Activated T-helper 17 cell treated with anti-CD3 and anti-CD28 coated beads, Interleukin-2, amount 50 U/mL, for 72 hours (primary cell): Measurements from ENCODE around the gene CHRM2. TPM values are rescaled to one million over a fixed set of nuclear protein-coding genes. Genes with fewer than 3 reads are reported as not detected.

Source experiments
- ATAC-seq: fragments of 150-1000 bp; cut with Tn5 transposase; replicated peaks from 2 replicates; pipeline ENCODE4 v1.10.0; 2021; ENCODE audit warnings: mild to moderate bottlenecking, moderate library complexity
- H3K27ac Mint-ChIP-seq: one replicate; pipeline ENCODE4 v1.8.0; 2022; ENCODE audit warnings: mixed read lengths
- H3K27me3 Mint-ChIP-seq: one replicate; pipeline ENCODE4 v1.8.0; 2022; ENCODE audit warnings: mixed read lengths
- H3K36me3 Mint-ChIP-seq: one replicate; pipeline ENCODE4 v1.8.0; 2022; ENCODE audit warnings: low read depth, mild to moderate bottlenecking, mixed read lengths
- H3K4me1 Mint-ChIP-seq: one replicate; pipeline ENCODE4 v1.8.0; 2022; ENCODE audit warnings: mixed read lengths
- H3K4me3 Mint-ChIP-seq: one replicate; pipeline ENCODE4 v1.8.0; 2022; ENCODE audit warnings: mild to moderate bottlenecking, mixed read lengths
- H3K9me3 Mint-ChIP-seq: one replicate; pipeline ENCODE4 v1.8.0; 2022; ENCODE audit warnings: mixed read lengths
- total RNA-seq, 2 donors: library from RNA; stranded (reverse); gene quantifications; one replicate each; pipeline ENCODE4 v1.2.3, GENCODE V29; 2022

Gene CHRM2
- total RNA-seq, 2 donors from 2014 or later = not detected

GRCh38 chr7:136925044-136925443 lies 56.6 kb downstream of the CHRM2 start:
- no peaks in the 10 kb centered on the region for H3K9me3 Mint-ChIP-seq
- H3K27ac Mint-ChIP-seq = no peak overlapping the region
- H3K27me3 Mint-ChIP-seq = no peaks in the 10 kb centered on the region
- no peak for ATAC-seq
- H3K4me3 Mint-ChIP-seq = no peak overlapping the region
- H3K36me3 Mint-ChIP-seq = no peaks in the 10 kb centered on the region
- H3K4me1 Mint-ChIP-seq = no peaks in the 10 kb centered on the region

GRCh38 chr7:136925556-136925955 lies 57.1 kb downstream of the CHRM2 start:
- Mint-ChIP-seq H3K4me3 (no peak overlapping the region), H3K4me1 (no peaks in the 10 kb centered on the region), H3K36me3 (no peaks in the 10 kb centered on the region), H3K27ac (no peak overlapping the region), H3K9me3 (no peaks in the 10 kb centered on the region), H3K27me3 (no peaks in the 10 kb centered on the region)
- ATAC-seq = no peak

- no peak overlapping the region for H3K27ac Mint-ChIP-seq
- H3K4me3 Mint-ChIP-seq = no peak overlapping the region
- no peaks in the 10 kb centered on the region for H3K36me3 Mint-ChIP-seq
- H3K27me3 Mint-ChIP-seq = no peaks in the 10 kb centered on the region
- H3K9me3 Mint-ChIP-seq = peaks cover 4% of the 10 kb centered on the region
- no peak for ATAC-seq
- no peaks in the 10 kb centered on the region for H3K4me1 Mint-ChIP-seq
These were observed 62.9 kb downstream of the CHRM2 start for GRCh38 chr7:136931169-136931867.

GRCh38 chr7:136937436-136937835 lies 69.0 kb downstream of the CHRM2 start:
- peaks cover 4% of the 10 kb centered on the region for H3K9me3 Mint-ChIP-seq
- no peak overlapping the region for H3K4me3 Mint-ChIP-seq
- no peak for ATAC-seq

GRCh38 chr7:136938476-136938875 lies 70.0 kb downstream of the CHRM2 start:
- Mint-ChIP-seq H3K27ac (no peak overlapping the region), H3K36me3 (no peaks in the 10 kb centered on the region), H3K4me3 (no peak overlapping the region), H3K4me1 (no peaks in the 10 kb centered on the region), H3K9me3 (peaks cover 9% of the 10 kb centered on the region), H3K27me3 (no peaks in the 10 kb centered on the region)
- ATAC-seq = no peak

More at GRCh38 chr7:136937436-136937835, 69.0 kb downstream of the CHRM2 start:
- Mint-ChIP-seq H3K27me3 (no peaks in the 10 kb centered on the region), H3K4me1 (no peaks in the 10 kb centered on the region), H3K27ac (no peak overlapping the region), H3K36me3 (no peaks in the 10 kb centered on the region)

- Mint-ChIP-seq H3K4me3 (no peak overlapping the region), H3K27ac (no peak overlapping the region), H3K4me1 (no peaks in the 10 kb centered on the region), H3K36me3 (no peaks in the 10 kb centered on the region), H3K27me3 (no peaks in the 10 kb centered on the region), H3K9me3 (peaks cover 9% of the 10 kb centered on the region)
- ATAC-seq = no peak
These were observed 71.7 kb downstream of the CHRM2 start for GRCh38 chr7:136940122-136940521.

GRCh38 chr7:136940917-136941316 lies 72.5 kb downstream of the CHRM2 start:
- Mint-ChIP-seq H3K4me3 (no peak overlapping the region), H3K27ac (no peak overlapping the region), H3K4me1 (no peaks in the 10 kb centered on the region), H3K36me3 (no peaks in the 10 kb centered on the region), H3K9me3 (peaks cover 9% of the 10 kb centered on the region), H3K27me3 (no peaks in the 10 kb centered on the region)
- no peak for ATAC-seq

GRCh38 chr7:136941816-136942215 lies 73.4 kb downstream of the CHRM2 start:
- Mint-ChIP-seq H3K9me3 (peaks cover 9% of the 10 kb centered on the region), H3K36me3 (no peaks in the 10 kb centered on the region), H3K27ac (no peak overlapping the region), H3K27me3 (no peaks in the 10 kb centered on the region), H3K4me1 (no peaks in the 10 kb centered on the region), H3K4me3 (no peak overlapping the region)
- ATAC-seq = no peak

- no peaks in the 10 kb centered on the region for H3K4me1 Mint-ChIP-seq
- H3K4me3 Mint-ChIP-seq = no peak overlapping the region
- no peaks in the 10 kb centered on the region for H3K27me3 Mint-ChIP-seq
- peaks cover 9% of the 10 kb centered on the region for H3K9me3 Mint-ChIP-seq
- ATAC-seq = no peak
- H3K36me3 Mint-ChIP-seq = no peaks in the 10 kb centered on the region
- H3K27ac Mint-ChIP-seq = no peak overlapping the region
These were observed 73.9 kb downstream of the CHRM2 start for GRCh38 chr7:136942401-136942800.

- Mint-ChIP-seq H3K27ac (no peak overlapping the region), H3K36me3 (no peaks in the 10 kb centered on the region), H3K4me1 (no peaks in the 10 kb centered on the region), H3K27me3 (no peaks in the 10 kb centered on the region), H3K4me3 (no peak overlapping the region), H3K9me3 (peaks cover 9% of the 10 kb centered on the region)
- no peak for ATAC-seq
These were observed 74.5 kb downstream of the CHRM2 start for GRCh38 chr7:136942994-136943393.

- H3K9me3 Mint-ChIP-seq = peaks cover 15% of the 10 kb centered on the region
- no peak overlapping the region for H3K27ac Mint-ChIP-seq
- H3K4me1 Mint-ChIP-seq = no peaks in the 10 kb centered on the region
- H3K27me3 Mint-ChIP-seq = no peaks in the 10 kb centered on the region
- no peak overlapping the region for H3K4me3 Mint-ChIP-seq
- ATAC-seq = no peak
- H3K36me3 Mint-ChIP-seq = no peaks in the 10 kb centered on the region
These were observed 78.9 kb downstream of the CHRM2 start for GRCh38 chr7:136947347-136947746.

GRCh38 chr7:136950331-136950730 lies 81.9 kb downstream of the CHRM2 start:
- ATAC-seq = no peak
- no peak overlapping the region for H3K27ac Mint-ChIP-seq
- no peaks in the 10 kb centered on the region for H3K36me3 Mint-ChIP-seq
- H3K9me3 Mint-ChIP-seq = peaks cover 15% of the 10 kb centered on the region
- H3K4me3 Mint-ChIP-seq = no peak overlapping the region
- H3K27me3 Mint-ChIP-seq = no peaks in the 10 kb centered on the region
- no peaks in the 10 kb centered on the region for H3K4me1 Mint-ChIP-seq

- Mint-ChIP-seq H3K9me3 (peaks cover 8% of the 10 kb centered on the region), H3K27ac (no peak overlapping the region), H3K4me1 (no peaks in the 10 kb centered on the region), H3K27me3 (no peaks in the 10 kb centered on the region), H3K4me3 (no peak overlapping the region), H3K36me3 (no peaks in the 10 kb centered on the region)
- no peak for ATAC-seq
These were observed 84.9 kb downstream of the CHRM2 start for GRCh38 chr7:136953386-136953785.

- H3K36me3 Mint-ChIP-seq = no peaks in the 10 kb centered on the region
- no peak overlapping the region for H3K27ac Mint-ChIP-seq
- no peak for ATAC-seq
- H3K27me3 Mint-ChIP-seq = no peaks in the 10 kb centered on the region
- no peaks in the 10 kb centered on the region for H3K4me1 Mint-ChIP-seq
- H3K9me3 Mint-ChIP-seq = peaks cover 20% of the 10 kb centered on the region
- no peak overlapping the region for H3K4me3 Mint-ChIP-seq
These were observed 87.8 kb downstream of the CHRM2 start for GRCh38 chr7:136956232-136956631.

GRCh38 chr7:136956671-136957070 lies 88.2 kb downstream of the CHRM2 start:
- Mint-ChIP-seq H3K36me3 (no peaks in the 10 kb centered on the region), H3K27ac (no peak overlapping the region), H3K27me3 (no peaks in the 10 kb centered on the region), H3K9me3 (peaks cover 18% of the 10 kb centered on the region), H3K4me1 (no peaks in the 10 kb centered on the region), H3K4me3 (no peak overlapping the region)
- ATAC-seq = no peak

GRCh38 chr7:136957391-136957790 lies 88.9 kb downstream of the CHRM2 start:
- Mint-ChIP-seq H3K4me1 (no peaks in the 10 kb centered on the region), H3K4me3 (no peak overlapping the region), H3K27ac (no peak overlapping the region), H3K9me3 (peaks cover 18% of the 10 kb centered on the region), H3K27me3 (no peaks in the 10 kb centered on the region), H3K36me3 (no peaks in the 10 kb centered on the region)
- ATAC-seq = no peak
